GM12801 (cell line): ENCODE measurements around the gene PTGES3.

Experiments
- CTCF ChIP-seq: IDR thresholded peaks from one replicate; pipeline ENCODE4 v1.5.1; 2011; ENCODE audit warnings: control low read depth; ENCODE audit not compliant: insufficient read length; ENCODE audit errors: extremely low read depth

Gene PTGES3

GRCh38 chr12:56661560-56661959 lies 26.5 kb downstream of the PTGES3 start:
- TF ChIP-seq CTCF: no peak

GRCh38 chr12:56658921-56659320 lies 29.2 kb downstream of the PTGES3 start:
- no peak for TF ChIP-seq CTCF

GRCh38 chr12:56657416-56658379 lies 30.4 kb downstream of the PTGES3 start:
- TF ChIP-seq CTCF: no peak

- no peak for TF ChIP-seq CTCF
These were observed 42.2 kb downstream of the PTGES3 start, which contains the start of gene ATP5F1B for GRCh38 chr12:56645717-56646446. ATP5F1B (minus strand) TSS chr12:56645984; CDS start chr12:56645963, 21 bp downstream.

- TF ChIP-seq CTCF: no peak
These were observed 42.8 kb downstream of the PTGES3 start for GRCh38 chr12:56645201-56645716.

GRCh38 chr12:56644654-56645053 lies 43.4 kb downstream of the PTGES3 start:
- no peak for TF ChIP-seq CTCF

- TF ChIP-seq CTCF: no peak
These were observed 46.9 kb downstream of the PTGES3 start for GRCh38 chr12:56641219-56641618.
